GM18951 (cell line): ENCODE results near the gene GDE1.

Experiments
- POLR2A ChIP-seq: IDR thresholded peaks from 4 replicates; pipeline ENCODE4 v1.6.1; 2011; ENCODE audit warnings: mild to moderate bottlenecking; ENCODE audit not compliant: insufficient read length, insufficient read depth; ENCODE audit errors: extremely low read depth
- in situ Hi-C: fragments of 300-500 bp; cut with MboI; formaldehyde crosslinking; loops from one replicate; pipeline ENCODE4 v1.12.0; 2022; ENCODE audit warnings: low sequenced_read_pairs, mixed read lengths, inconsistent platforms; ENCODE audit not compliant: unreplicated experiment

The GDE1 gene

DNA sequence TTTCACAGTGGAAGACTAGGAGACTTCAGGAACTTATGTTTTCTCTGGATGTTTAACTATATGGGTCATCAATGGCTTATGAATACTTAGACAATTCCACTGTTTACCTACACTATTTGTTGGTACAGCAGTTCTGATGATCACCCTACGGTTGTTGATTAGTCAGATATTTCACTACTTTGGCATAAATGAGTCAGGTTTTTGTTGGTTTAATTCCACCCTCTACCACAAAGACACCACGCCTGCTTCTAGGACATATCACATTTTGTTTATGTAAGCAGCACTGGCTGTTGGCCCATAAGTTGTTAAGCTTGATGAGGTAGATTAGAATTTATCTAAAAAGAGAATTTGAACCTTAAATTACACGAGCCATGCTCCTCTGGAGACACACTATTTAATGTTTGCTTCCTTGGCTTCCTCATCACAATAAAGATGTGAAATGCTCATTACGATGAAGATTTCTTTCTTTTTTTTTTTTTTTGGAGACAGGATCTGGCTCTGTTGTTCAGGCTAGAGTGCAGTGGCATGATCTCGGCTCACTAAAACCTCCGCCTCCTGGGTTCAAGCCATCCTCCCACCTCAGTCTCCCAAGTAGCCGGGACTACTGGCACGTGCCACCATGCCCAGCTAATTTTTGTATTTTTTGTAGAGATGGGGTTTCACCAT is 4.3 kb downstream of the GDE1 start:
- in situ Hi-C loops, result no loop called here
- no peak for TF ChIP-seq POLR2A

GRCh38 chr16:19515757-19516156 is 6.1 kb downstream of the GDE1 start:
- in situ Hi-C loops, result no loop called here
- TF ChIP-seq POLR2A, result no peak

- no peak for TF ChIP-seq POLR2A
- in situ Hi-C loops, result no loop called here
These were observed 8.4 kb downstream of the GDE1 start for GRCh38 chr16:19513377-19514053.

DNA sequence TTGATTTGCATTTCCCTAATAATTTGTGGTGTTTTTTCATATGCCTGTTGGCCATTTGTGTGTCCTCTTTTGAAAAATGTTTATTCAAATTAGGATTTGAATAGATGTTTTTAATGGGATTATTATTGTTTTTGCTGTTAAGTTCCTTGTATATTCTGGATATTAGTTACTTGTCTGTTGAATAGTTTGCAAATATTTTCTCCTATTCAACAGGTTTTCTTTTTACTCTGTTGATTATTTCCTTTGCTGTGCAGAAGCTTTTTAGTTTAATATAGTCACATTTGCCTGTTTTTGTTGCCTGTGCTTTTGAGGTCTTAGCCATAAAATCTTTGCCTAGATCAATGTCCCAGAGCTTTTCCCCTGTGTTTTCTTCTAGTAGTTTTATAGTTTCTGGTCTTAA is 9.6 kb downstream of the GDE1 start:
- TF ChIP-seq POLR2A, result no peak
- in situ Hi-C loops, result no loop called here

GRCh38 chr16:19507867-19508266 is 14.0 kb downstream of the GDE1 start:
- in situ Hi-C loops, result loop anchor here (10.0 kb wide), 2 partner anchors 123 to 423 kb away; no protein-coding TSS in a partner anchor
- TF ChIP-seq POLR2A, result no peak

- no peak for TF ChIP-seq POLR2A
- in situ Hi-C loops, result loop anchor here (10.0 kb wide), 2 partner anchors 122 to 422 kb away; no protein-coding TSS in a partner anchor
These were observed 14.9 kb downstream of the GDE1 start for GRCh38 chr16:19506965-19507364.

GRCh38 chr16:19505600-19506303 is 16.1 kb downstream of the GDE1 start:
- in situ Hi-C loops, result loop anchor here (10.0 kb wide), 2 partner anchors 121 to 421 kb away; no protein-coding TSS in a partner anchor
- no peak for TF ChIP-seq POLR2A

- TF ChIP-seq POLR2A, result no peak
- in situ Hi-C loops, result loop anchor here (10.0 kb wide), 2 partner anchors 119 to 419 kb away; no protein-coding TSS in a partner anchor
These were observed 18.3 kb downstream of the GDE1 start for GRCh38 chr16:19503461-19504075.

DNA sequence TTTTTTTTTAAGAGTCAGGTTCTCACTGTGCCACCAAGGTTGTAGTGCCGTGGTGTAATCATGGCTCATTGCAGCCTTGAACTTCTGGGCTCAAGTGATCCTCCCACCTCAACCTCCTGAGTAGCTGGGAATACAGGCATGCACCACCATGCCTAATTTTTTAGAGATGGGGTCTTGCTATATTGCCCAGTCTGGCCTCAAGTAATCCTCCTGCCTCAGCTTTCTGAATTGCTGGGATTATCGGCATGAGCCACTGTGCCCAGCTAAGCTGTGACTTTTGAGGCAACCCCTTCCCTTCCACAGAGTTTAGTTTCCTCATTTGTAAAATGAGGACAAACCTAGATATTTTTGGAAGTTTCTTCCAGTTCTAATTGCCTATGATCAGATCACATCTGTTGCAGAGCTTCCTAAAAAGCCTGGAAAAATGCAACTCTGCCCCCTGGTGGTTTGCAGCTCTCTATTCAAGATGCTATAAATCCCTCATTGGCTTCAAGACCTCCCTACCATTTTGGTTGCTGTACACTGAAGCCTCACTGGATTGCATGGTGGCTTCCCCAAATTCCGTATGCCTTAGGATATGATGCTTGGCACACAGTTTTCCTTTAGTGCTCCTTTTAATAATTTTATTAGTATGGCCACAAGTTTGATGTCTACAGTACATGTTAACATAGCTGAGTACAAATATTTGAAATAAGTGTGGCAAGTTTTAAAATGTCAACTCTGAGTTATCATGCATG is 19.3 kb downstream of the GDE1 start:
- TF ChIP-seq POLR2A, result no peak
- in situ Hi-C loops, result loop anchor here (10.0 kb wide), 2 partner anchors 118 to 418 kb away; no protein-coding TSS in a partner anchor

- in situ Hi-C loops, result no loop called here
These were observed 22.4 kb downstream of the GDE1 start for GRCh38 chr16:19499481-19499880.

DNA sequence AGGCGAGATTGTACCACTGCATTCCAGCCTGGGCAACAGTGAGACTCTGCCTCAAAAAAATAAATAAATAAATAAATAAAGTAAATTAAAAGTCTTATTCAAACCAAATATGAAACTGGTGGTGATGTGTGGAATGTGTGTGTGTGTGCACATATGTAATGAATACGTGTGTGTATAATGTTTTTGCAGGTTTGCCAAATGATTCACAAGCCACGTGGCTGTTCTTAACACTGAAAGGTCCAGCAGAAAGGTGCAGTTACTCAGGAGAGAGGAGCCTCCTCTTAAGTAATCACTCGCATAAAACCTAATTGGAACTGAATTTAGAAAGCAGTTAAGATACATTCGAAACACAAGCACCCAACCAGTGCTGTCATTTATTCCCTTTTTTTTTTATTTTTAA is 22.9 kb downstream of the GDE1 start:
- no peak for TF ChIP-seq POLR2A
- in situ Hi-C loops, result no loop called here

More at GRCh38 chr16:19499481-19499880, 22.4 kb downstream of the GDE1 start:
- TF ChIP-seq POLR2A, result no peak

DNA sequence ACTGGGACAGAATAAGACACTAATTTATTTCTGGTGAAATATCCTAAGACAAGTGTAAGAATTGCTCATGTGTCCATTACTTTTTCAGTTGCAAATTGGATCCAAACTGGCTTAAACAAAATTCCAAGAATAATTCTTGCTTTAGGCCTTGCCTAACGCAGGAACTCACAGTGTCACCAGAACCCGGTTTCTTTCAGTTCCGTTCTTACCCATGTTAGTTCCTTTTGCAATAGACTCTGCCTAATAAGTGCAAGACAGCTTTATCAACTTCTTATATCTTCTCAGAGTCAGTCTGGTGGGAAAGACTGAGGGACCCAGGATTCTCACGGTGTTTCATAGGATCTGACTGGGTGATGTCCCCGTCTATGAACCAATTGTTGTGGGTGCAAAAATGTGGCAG is 24.7 kb downstream of the GDE1 start:
- no peak for TF ChIP-seq POLR2A
- in situ Hi-C loops, result no loop called here

GRCh38 chr16:19490619-19491018 is 31.3 kb downstream of the GDE1 start:
- TF ChIP-seq POLR2A, result no peak
- in situ Hi-C loops, result no loop called here

GRCh38 chr16:19488213-19488640 is 33.7 kb downstream of the GDE1 start:
- no peak for TF ChIP-seq POLR2A
- in situ Hi-C loops, result no loop called here
